ENCODE results near the gene PRXL2B. TPM values are rescaled to one million over a fixed set of nuclear protein-coding genes. Genes with fewer than 3 reads are reported as not detected.

Gene PRXL2B
- total RNA-seq, 2 donors from 2014 or later: 34.8 to 39.2 TPM

DNA sequence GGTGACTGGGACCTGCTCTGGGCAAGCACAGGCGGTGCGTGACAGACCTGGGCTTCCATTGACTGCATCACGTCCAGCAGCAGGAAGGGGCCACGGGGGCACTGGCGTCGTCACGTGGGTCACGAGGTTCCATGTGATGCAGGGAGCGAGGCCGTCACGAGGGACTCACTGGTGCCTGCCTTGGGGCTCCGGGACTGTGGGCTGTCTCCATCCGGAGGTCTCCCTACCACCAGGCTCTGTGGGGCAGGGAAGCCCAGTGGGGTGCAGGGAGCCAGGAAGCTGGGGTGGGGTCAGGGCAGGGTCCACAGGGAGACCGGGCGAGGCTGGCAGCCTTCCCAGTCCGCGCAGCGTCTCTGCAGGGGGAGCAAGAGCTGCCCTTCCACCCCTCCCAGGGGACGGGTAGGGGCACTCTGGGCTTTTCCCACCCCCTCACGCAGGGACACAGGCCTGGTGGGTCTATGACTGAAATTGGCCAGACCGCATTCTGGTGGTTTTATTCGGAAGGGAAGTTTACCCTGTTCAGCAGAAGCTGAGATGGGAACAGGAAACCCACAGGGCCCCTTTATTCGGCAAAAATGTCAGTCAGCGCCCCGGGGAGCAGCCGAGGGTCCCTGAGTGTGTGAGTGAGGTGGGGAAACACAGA, 30.8 kb upstream of the PRXL2B start:
- peak; percentile 73 to 76 for ATAC-seq (replicated peaks in 1 of 2)
- Mint-ChIP-seq H3K4me3 (peak overlapping the region; percentile 99), H3K27me3 (ENCODE audit: low read depth) (no peaks in the 10 kb centered on the region)

DNA sequence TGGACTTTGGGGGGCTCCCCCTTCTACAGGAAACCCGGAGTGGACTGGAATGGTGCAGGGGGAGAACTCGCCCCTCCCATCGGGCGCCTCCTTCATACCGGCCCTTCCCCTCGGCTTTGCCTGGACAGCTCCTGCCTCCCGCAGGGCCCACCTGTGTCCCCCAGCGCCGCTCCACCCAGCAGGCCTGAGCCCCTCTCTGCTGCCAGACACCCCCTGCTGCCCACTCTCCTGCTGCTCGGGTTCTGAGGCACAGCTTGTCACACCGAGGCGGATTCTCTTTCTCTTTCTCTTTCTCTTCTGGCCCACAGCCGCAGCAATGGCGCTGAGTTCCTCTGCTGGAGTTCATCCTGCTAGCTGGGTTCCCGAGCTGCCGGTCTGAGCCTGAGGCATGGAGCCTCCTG, 30.3 kb upstream of the PRXL2B start, which contains the start of gene TNFRSF14:
Gene TNFRSF14, plus strand, starts transcription at position 95 of the 401 bp plus-strand sequence. Its CDS starts 294 bp downstream, at position 389.
- Mint-ChIP-seq H3K27me3 (ENCODE audit: low read depth) (no peaks in the 10 kb centered on the region), H3K4me3 (peak within 1 kb of the TSS; percentile 99), H3K4me1 (ENCODE audit: low read depth) (peaks cover 40% of the 10 kb centered on the region), H3K36me3 (ENCODE audit: insufficient read depth in 2 of 2) (peaks cover 8 to 11% of the 10 kb centered on the region in 2 donors), H3K27ac (peak within 1 kb of the TSS; percentile 92), H3K9me3 (no peaks in the 10 kb centered on the region)
- ATAC-seq (replicated peaks in 1 of 2) (peak; percentile 65 to 69), DNase-seq (peak; percentile 72 to 78)

More for the DNA sequence above, 30.8 kb upstream of the PRXL2B start:
- Mint-ChIP-seq H3K36me3 (ENCODE audit: insufficient read depth in 2 of 2) (peaks cover 6 to 11% of the 10 kb centered on the region in 2 donors), H3K9me3 (no peaks in the 10 kb centered on the region), H3K27ac (peak overlapping the region; percentile 92), H3K4me1 (ENCODE audit: low read depth) (peaks cover 37% of the 10 kb centered on the region)
- DNase-seq: peak; percentile 81 to 85

DNA sequence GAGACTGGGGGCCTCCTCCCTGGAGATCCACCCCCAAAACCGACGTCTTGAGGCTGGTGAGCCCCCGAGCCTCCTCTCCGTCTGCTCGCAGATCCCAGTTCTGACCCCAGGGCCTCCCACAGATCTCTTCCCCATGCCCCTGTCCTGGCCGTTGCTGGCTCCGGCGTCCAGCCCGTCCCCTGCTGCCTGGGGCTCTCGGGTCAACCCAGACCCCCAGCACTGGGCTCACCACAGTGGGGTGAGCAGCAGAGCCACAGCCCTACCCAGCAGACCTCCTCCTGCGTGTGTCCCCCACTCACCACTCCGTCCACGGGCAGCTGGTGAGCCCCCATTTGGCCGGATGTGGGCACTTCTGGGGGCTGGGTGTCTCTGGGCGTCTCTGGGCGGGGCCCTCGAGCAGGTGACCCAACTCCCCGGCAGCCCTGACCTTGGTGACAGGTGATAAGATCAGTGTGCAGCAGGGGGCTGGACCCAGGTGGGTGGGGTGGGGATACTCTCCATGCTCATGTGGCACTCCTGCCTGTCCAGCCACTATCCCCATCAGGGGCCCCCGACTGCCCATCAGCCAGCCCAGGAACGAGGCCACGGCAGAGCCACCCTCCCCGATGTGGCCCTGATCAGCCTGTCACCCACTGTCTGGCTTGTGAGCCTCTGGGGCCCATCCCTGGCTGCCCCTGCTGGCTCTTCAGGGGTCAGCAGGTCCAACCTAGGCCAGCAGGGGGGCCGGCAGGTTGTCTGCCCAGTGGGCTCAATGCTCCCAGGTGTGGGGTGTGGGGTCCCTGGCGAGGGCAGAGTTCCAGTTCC, 29.7 kb upstream of the PRXL2B start:
- no peaks in the 10 kb centered on the region for H3K27me3 Mint-ChIP-seq (ENCODE audit: low read depth)
- peaks cover 43% of the 10 kb centered on the region for H3K4me1 Mint-ChIP-seq (ENCODE audit: low read depth)
- ATAC-seq (replicated peaks in 1 of 2) (peak in 1 of 2 donors; percentile 25), DNase-seq (peak; percentile 43 to 64)
- peak overlapping the region; percentile 99 for H3K4me3 Mint-ChIP-seq
- no peaks in the 10 kb centered on the region for H3K9me3 Mint-ChIP-seq
- peaks cover 9 to 12% of the 10 kb centered on the region in 2 donors for H3K36me3 Mint-ChIP-seq (ENCODE audit: insufficient read depth in 2 of 2)
- H3K27ac Mint-ChIP-seq: peak overlapping the region; percentile 82

DNA sequence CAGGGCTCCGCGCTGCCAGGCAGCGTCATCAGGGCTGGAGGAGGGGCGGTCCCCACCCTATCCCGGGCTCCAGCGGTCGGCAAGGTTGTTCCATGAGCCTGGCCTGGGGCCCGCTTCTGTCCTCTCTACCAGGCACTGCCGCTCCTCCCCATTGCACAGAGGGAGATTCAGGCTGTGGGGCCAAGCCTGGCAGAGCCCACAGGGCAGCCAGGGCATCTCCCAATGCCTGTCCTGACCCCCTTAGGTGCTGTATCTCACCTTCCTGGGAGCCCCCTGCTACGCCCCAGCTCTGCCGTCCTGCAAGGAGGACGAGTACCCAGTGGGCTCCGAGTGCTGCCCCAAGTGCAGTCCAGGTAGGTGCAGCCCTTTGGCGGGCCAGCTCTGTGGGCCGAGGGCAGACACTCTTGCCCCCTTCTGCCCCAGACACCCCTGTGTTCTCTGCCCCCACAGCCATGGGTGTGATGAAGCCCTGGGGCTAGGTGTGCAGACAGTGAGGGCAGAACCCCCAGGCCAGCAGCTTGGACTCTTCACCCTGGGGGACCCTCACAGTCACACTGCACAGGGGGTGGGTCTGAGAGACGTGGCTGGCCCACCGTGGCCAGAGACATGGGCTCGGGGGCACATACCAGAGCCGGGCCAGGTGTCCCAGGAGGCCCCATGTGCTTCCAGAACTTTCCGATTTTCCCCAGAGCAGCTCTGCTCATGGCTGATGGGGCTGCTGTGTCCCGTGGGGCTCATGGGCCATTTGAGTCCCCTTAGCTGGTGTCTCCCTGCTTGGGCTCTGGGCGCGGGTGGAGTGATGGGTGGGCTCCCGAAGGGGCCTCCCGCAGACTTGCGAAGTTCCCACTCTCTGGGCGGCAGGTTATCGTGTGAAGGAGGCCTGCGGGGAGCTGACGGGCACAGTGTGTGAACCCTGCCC, 28.8 kb upstream of the PRXL2B start:
- H3K4me1 Mint-ChIP-seq (ENCODE audit: low read depth): peaks cover 43% of the 10 kb centered on the region
- peak overlapping the region; percentile 61 for H3K27ac Mint-ChIP-seq
- DNase-seq: no peak
- peak overlapping the region; percentile 99 for H3K4me3 Mint-ChIP-seq
- no peaks in the 10 kb centered on the region for H3K9me3 Mint-ChIP-seq
- ATAC-seq (replicated peaks in 1 of 2): no peak
- H3K27me3 Mint-ChIP-seq (ENCODE audit: low read depth): no peaks in the 10 kb centered on the region
- peaks cover 9 to 12% of the 10 kb centered on the region in 2 donors for H3K36me3 Mint-ChIP-seq (ENCODE audit: insufficient read depth in 2 of 2)

DNA sequence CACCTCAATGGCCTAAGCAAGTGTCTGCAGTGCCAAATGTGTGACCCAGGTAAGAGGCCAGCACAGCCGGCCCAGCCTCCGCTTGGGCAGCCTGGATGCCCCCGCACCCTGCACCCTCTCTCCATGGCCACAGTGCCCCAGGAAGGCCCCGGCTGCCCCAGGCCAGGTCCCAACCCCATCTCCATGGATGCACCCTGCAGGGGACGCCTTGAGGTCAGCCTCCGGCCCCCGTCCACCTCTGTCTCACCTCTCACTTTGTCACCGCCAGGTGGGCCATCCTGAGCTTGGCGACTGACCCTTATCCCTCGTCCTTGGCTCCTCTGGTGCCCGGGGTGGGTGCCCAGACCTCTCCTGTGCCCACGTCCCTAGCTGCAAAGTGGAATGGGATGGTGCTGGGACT, 28.2 kb upstream of the PRXL2B start:
- Mint-ChIP-seq H3K4me3 (peak overlapping the region; percentile 79 to 99), H3K27me3 (ENCODE audit: low read depth) (no peaks in the 10 kb centered on the region), H3K4me1 (ENCODE audit: low read depth) (peaks cover 43% of the 10 kb centered on the region), H3K9me3 (no peaks in the 10 kb centered on the region), H3K27ac (peak overlapping the region; percentile 88), H3K36me3 (ENCODE audit: insufficient read depth in 2 of 2) (peaks cover 9 to 12% of the 10 kb centered on the region in 2 donors)
- DNase-seq (no peak), ATAC-seq (replicated peaks in 1 of 2) (no peak)

DNA sequence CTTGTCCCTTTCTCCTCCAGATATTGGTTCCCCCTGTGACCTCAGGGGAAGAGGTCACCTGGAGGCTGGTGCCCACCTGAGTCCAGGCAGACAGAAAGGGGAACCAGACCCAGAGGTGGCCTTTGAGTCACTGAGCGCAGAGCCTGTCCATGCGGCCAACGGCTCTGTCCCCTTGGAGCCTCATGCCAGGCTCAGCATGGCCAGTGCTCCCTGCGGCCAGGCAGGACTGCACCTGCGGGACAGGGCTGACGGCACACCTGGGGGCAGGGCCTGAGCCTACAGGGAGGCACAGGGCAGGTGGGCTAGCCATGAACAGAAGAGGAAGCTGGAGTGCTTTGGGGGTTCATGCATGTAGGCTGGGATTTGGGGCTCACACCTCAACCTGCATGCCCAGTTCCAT, 27.7 kb upstream of the PRXL2B start:
- Mint-ChIP-seq H3K4me1 (ENCODE audit: low read depth) (peaks cover 39% of the 10 kb centered on the region), H3K27me3 (ENCODE audit: low read depth) (no peaks in the 10 kb centered on the region), H3K27ac (peak overlapping the region; percentile 88), H3K4me3 (peak overlapping the region; percentile 47 to 79), H3K36me3 (ENCODE audit: insufficient read depth in 2 of 2) (peaks cover 9 to 12% of the 10 kb centered on the region in 2 donors), H3K9me3 (no peaks in the 10 kb centered on the region)
- ATAC-seq (replicated peaks in 1 of 2) (no peak), DNase-seq (no peak)

DNA sequence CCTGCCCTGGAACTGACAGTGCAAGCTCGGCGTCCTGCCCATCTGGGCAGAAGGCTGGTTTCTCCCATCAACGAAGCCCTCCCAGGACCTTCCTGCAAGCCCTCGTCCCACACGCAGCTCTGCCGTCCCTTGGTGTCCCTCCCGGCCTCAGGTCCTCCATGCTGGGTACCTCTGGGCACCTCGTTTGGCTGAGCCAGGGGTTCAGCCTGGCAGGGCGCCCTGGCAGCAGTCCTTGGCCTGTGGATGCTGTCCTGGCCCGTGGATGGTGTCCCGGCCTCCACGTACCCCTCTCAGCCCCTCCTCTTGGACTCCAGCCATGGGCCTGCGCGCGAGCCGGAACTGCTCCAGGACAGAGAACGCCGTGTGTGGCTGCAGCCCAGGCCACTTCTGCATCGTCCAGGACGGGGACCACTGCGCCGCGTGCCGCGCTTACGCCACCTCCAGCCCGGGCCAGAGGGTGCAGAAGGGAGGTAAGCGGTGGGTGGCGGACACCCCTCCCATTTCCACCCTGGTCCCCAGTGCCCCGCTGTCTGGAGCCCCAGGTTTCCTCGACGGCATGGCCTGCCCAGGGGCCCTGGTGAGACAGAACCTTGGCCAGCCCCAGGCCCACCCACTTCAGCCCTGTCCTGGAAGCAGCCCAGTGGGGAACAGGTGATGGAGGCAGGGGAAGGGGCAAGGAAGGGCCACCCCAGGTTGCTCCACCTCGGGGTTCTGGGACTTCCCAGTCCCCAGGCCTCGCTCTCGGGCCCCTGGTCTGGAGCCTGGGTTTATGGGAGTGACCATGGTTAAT, 26.9 kb upstream of the PRXL2B start:
- Mint-ChIP-seq H3K4me1 (ENCODE audit: low read depth) (peaks cover 31% of the 10 kb centered on the region), H3K9me3 (no peaks in the 10 kb centered on the region), H3K4me3 (no peak overlapping the region), H3K36me3 (ENCODE audit: insufficient read depth in 2 of 2) (peaks cover 9 to 12% of the 10 kb centered on the region in 2 donors), H3K27me3 (ENCODE audit: low read depth) (no peaks in the 10 kb centered on the region), H3K27ac (no peak overlapping the region)
- ATAC-seq (replicated peaks in 1 of 2): no peak
- DNase-seq: no peak

- no peaks in the 10 kb centered on the region for H3K9me3 Mint-ChIP-seq
- no peak for DNase-seq
- no peak overlapping the region for H3K27ac Mint-ChIP-seq
- no peak overlapping the region for H3K4me3 Mint-ChIP-seq
- H3K4me1 Mint-ChIP-seq (ENCODE audit: low read depth): peaks cover 28% of the 10 kb centered on the region
- no peaks in the 10 kb centered on the region for H3K27me3 Mint-ChIP-seq (ENCODE audit: low read depth)
- no peak for ATAC-seq (replicated peaks in 1 of 2)
- H3K36me3 Mint-ChIP-seq (ENCODE audit: insufficient read depth in 2 of 2): peaks cover 9 to 12% of the 10 kb centered on the region in 2 donors
These were observed 26.1 kb upstream of the PRXL2B start for GRCh38 chr1:2560299-2561073.

GRCh38 chr1:2561446-2561845, 25.1 kb upstream of the PRXL2B start:
- ATAC-seq (replicated peaks in 1 of 2): no peak
- H3K36me3 Mint-ChIP-seq (ENCODE audit: insufficient read depth in 2 of 2): peaks cover 7 to 12% of the 10 kb centered on the region in 2 donors
- H3K9me3 Mint-ChIP-seq: no peaks in the 10 kb centered on the region
- no peaks in the 10 kb centered on the region for H3K27me3 Mint-ChIP-seq (ENCODE audit: low read depth)
- H3K4me3 Mint-ChIP-seq: no peak overlapping the region
- DNase-seq: no peak
- H3K27ac Mint-ChIP-seq: peak overlapping the region; percentile 49
- peaks cover 25% of the 10 kb centered on the region for H3K4me1 Mint-ChIP-seq (ENCODE audit: low read depth)

GRCh38 chr1:2561898-2562895, 24.4 kb upstream of the PRXL2B start:
- Mint-ChIP-seq H3K9me3 (no peaks in the 10 kb centered on the region), H3K36me3 (ENCODE audit: insufficient read depth in 2 of 2) (peaks cover 3 to 7% of the 10 kb centered on the region in 2 donors), H3K4me3 (no peak overlapping the region), H3K27ac (no peak overlapping the region), H3K4me1 (ENCODE audit: low read depth) (peaks cover 25% of the 10 kb centered on the region), H3K27me3 (ENCODE audit: low read depth) (no peaks in the 10 kb centered on the region)
- DNase-seq (peak in 1 of 2 donors; percentile 43), ATAC-seq (replicated peaks in 1 of 2) (peak; percentile 42 to 62)

DNA sequence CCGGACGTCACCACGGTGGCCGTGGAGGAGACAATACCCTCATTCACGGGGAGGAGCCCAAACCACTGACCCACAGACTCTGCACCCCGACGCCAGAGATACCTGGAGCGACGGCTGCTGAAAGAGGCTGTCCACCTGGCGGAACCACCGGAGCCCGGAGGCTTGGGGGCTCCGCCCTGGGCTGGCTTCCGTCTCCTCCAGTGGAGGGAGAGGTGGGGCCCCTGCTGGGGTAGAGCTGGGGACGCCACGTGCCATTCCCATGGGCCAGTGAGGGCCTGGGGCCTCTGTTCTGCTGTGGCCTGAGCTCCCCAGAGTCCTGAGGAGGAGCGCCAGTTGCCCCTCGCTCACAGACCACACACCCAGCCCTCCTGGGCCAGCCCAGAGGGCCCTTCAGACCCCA, 23.4 kb upstream of the PRXL2B start:
- no peak for ATAC-seq (replicated peaks in 1 of 2)
- Mint-ChIP-seq H3K4me1 (ENCODE audit: low read depth) (peaks cover 17% of the 10 kb centered on the region), H3K9me3 (no peaks in the 10 kb centered on the region), H3K4me3 (no peak overlapping the region), H3K27me3 (ENCODE audit: low read depth) (no peaks in the 10 kb centered on the region), H3K36me3 (ENCODE audit: insufficient read depth in 2 of 2) (peaks cover 3 to 7% of the 10 kb centered on the region in 2 donors), H3K27ac (no peak overlapping the region)
- no peak for DNase-seq

Measured in activated T-cell treated with anti-CD3 and anti-CD28 coated beads, Interleukin-2, amount 50 U/mL, for 72 hours (primary cell).